ENCODE data around the gene OR1F1. TPM values are rescaled to one million over a fixed set of nuclear protein-coding genes. Genes with fewer than 3 reads are reported as not detected.

The OR1F1 gene
- total and polyA plus RNA-seq, 2 donors (not counting 1 experiment from before 2014, with no cell fraction given), result not detected

DNA sequence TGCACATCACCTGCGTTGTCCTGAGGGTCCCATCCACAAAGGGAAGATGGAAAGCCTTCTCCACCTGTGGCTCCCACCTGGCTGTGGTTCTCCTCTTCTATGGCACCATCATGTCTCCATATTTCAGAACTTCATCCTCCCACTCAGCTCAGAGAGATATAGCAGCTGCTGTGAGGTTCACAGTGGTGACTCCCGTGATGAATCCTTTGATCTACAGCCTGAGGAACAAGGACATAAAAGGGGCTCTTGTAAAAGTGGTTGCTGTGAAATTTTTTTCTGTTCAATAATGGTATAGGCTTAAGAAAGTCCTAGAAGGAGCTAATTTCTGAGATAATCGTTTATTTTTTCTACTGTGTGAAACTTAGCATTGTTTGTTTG lies 28.2 kb downstream of the OR1F1 start:
- intact Hi-C loops (cut with micrococcal nuclease), result no loop called here
- DNase-seq (no peak), ATAC-seq (ENCODE audit: low read depth) (no peak)
- no peaks in the 10 kb centered on the region for H3K79me2 ChIP-seq (ENCODE audit: control insufficient read depth, insufficient read depth, low read length)
- ChIA-PET CTCF (no interaction called here), POLR2A (interaction anchor here (0.7 kb wide), 1 partner anchor 52 kb away, joined by 3 read pairs; no protein-coding TSS in a partner anchor)
- H3K4me3 Mint-ChIP-seq, result peak overlapping the region; percentile 29
- TF ChIP-seq EZH2 (IDR thresholded peaks at IDR 0.05; ENCODE audit: borderline replicate concordance, insufficient read depth, low read depth, low read length, poor library complexity, severe bottlenecking), result no peak
- no peak for TF ChIP-seq CTCF (IDR thresholded peaks at IDR 0.05)
- no peak overlapping the region for H3K4me2 ChIP-seq (replicated peaks; ENCODE audit: low read depth, low read length, poor library complexity, severe bottlenecking)
- H3K4me1 ChIP-seq (ENCODE audit: control insufficient read depth in 2 of 2, insufficient read depth in 2 of 2, low read length in 2 of 2), result peaks cover 14 to 16% of the 10 kb centered on the region in 2 donors
- no peaks in the 10 kb centered on the region for H3K9me3 Mint-ChIP-seq (ENCODE audit: insufficient read depth)
- no peaks in the 10 kb centered on the region for H3K36me3 ChIP-seq (replicated peaks in 1 of 2; ENCODE audit: control extremely low read depth in 1 of 2, control insufficient read depth in 1 of 2, extremely low read depth in 1 of 2, insufficient read depth in 2 of 2, low read length in 1 of 2)
- H3K4me3 ChIP-seq (ENCODE audit: control extremely low read depth in 1 of 5, extremely low read depth in 1 of 5, insufficient read depth in 1 of 5, low read depth in 2 of 5, low read length in 4 of 5), result no peak overlapping the region
- H3K27me3 Mint-ChIP-seq, result peaks cover 8% of the 10 kb centered on the region
- no peak overlapping the region for H3K27ac Mint-ChIP-seq
- whole genome bisulfite sequencing (ENCODE audit: insufficient coverage), result 65% methylated on average over 3 of the region's 3 CpGs
- H4K20me1 ChIP-seq (ENCODE audit: control insufficient read depth, insufficient read depth, low read length, poor library complexity, severe bottlenecking), result no peaks in the 10 kb centered on the region
- peaks cover 22% of the 10 kb centered on the region for H3K4me1 Mint-ChIP-seq
- H2AFZ ChIP-seq (ENCODE audit: insufficient read depth, low read depth, low read length, poor library complexity, severe bottlenecking), result no peak overlapping the region
- no peak overlapping the region for H3K9ac ChIP-seq (ENCODE audit: low read length)
- peak overlapping the region in 1 of 2 donors; percentile 38 for H3K27ac ChIP-seq (ENCODE audit: low read length in 2 of 2)
- no peaks in the 10 kb centered on the region for H3K27me3 ChIP-seq (replicated peaks in 1 of 4; ENCODE audit: control extremely low read depth in 1 of 4, control insufficient read depth in 3 of 4, insufficient read depth in 4 of 4, low read length in 3 of 4)
- H3K9me3 ChIP-seq (ENCODE audit: control extremely low read depth in 1 of 3, control insufficient read depth in 2 of 3, insufficient read depth in 1 of 3, low read length in 2 of 3), result peaks cover 0 to 56% (median 7%) of the 10 kb centered on the region in 3 donors

- no peak for ATAC-seq (ENCODE audit: low read depth)
- CTCF ChIA-PET, result interaction anchor here (0.6 kb wide), 1 partner anchor 189 kb away, joined by 3 read pairs; no protein-coding TSS in a partner anchor
- POLR2A ChIA-PET, result no interaction called here
Observed at GRCh38 chr16:3220839-3221238, 32.8 kb downstream of the OR1F1 start.

More at GRCh38 chr16:3220839-3221238, 32.8 kb downstream of the OR1F1 start:
- H4K20me1 ChIP-seq (ENCODE audit: control insufficient read depth, insufficient read depth, low read length, poor library complexity, severe bottlenecking), result no peaks in the 10 kb centered on the region
- H3K4me1 ChIP-seq (ENCODE audit: control insufficient read depth in 2 of 2, insufficient read depth in 2 of 2, low read length in 2 of 2), result peaks cover 3 to 4% of the 10 kb centered on the region in 2 donors
- Mint-ChIP-seq H3K27me3 (no peaks in the 10 kb centered on the region), H3K27ac (no peak overlapping the region), H3K9me3 (ENCODE audit: insufficient read depth) (peaks cover 19% of the 10 kb centered on the region), H3K4me3 (no peak overlapping the region), H3K4me1 (peaks cover 5% of the 10 kb centered on the region)
- no peak overlapping the region for H3K27ac ChIP-seq (ENCODE audit: low read length in 2 of 2)
- no peak overlapping the region for H3K4me2 ChIP-seq (replicated peaks; ENCODE audit: low read depth, low read length, poor library complexity, severe bottlenecking)
- H3K9ac ChIP-seq (ENCODE audit: low read length), result no peak overlapping the region
- no peaks in the 10 kb centered on the region for H3K27me3 ChIP-seq (replicated peaks in 1 of 4; ENCODE audit: control extremely low read depth in 1 of 4, control insufficient read depth in 3 of 4, insufficient read depth in 4 of 4, low read length in 3 of 4)
- no peak overlapping the region for H2AFZ ChIP-seq (ENCODE audit: insufficient read depth, low read depth, low read length, poor library complexity, severe bottlenecking)
- WGBS (ENCODE audit: insufficient coverage), result 100% methylated on average over 4 of the region's 10 CpGs
- H3K9me3 ChIP-seq (ENCODE audit: control extremely low read depth in 1 of 3, control insufficient read depth in 2 of 3, insufficient read depth in 1 of 3, low read length in 2 of 3), result peaks cover 4 to 79% (median 49%) of the 10 kb centered on the region in 3 donors
- intact Hi-C loops (cut with micrococcal nuclease), result no loop called here
- TF ChIP-seq CTCF (IDR thresholded peaks at IDR 0.05) (no peak), EZH2 (IDR thresholded peaks at IDR 0.05; ENCODE audit: borderline replicate concordance, insufficient read depth, low read depth, low read length, poor library complexity, severe bottlenecking) (no peak)
- DNase-seq, result no peak
- no peak overlapping the region for H3K4me3 ChIP-seq (ENCODE audit: control extremely low read depth in 1 of 5, extremely low read depth in 1 of 5, insufficient read depth in 1 of 5, low read depth in 2 of 5, low read length in 4 of 5)
- H3K36me3 ChIP-seq (replicated peaks in 1 of 2; ENCODE audit: control extremely low read depth in 1 of 2, control insufficient read depth in 1 of 2, extremely low read depth in 1 of 2, insufficient read depth in 2 of 2, low read length in 1 of 2), result peaks cover 9 to 20% of the 10 kb centered on the region in 2 experiments
- no peaks in the 10 kb centered on the region for H3K79me2 ChIP-seq (ENCODE audit: control insufficient read depth, insufficient read depth, low read length)
